GM19023 (cell line): ENCODE data around the gene PHYKPL.
"Not testable (repeated sequence)": the region's sequence is repeated elsewhere in the genome, so short reads cannot be mapped to it uniquely, and the experiment has no call there.

Experiments
- ATAC-seq: cut with Tn5 transposase; IDR thresholded peaks from one replicate; pipeline ENCODE4 v1.9.1; 2021; ENCODE audit warnings: mild to moderate bottlenecking, moderate library complexity; ENCODE audit not compliant: unreplicated experiment

The PHYKPL gene

GRCh38 chr5:178265746-178266145 is 33.1 kb upstream of the PHYKPL start:
- ATAC-seq = no peak

DNA sequence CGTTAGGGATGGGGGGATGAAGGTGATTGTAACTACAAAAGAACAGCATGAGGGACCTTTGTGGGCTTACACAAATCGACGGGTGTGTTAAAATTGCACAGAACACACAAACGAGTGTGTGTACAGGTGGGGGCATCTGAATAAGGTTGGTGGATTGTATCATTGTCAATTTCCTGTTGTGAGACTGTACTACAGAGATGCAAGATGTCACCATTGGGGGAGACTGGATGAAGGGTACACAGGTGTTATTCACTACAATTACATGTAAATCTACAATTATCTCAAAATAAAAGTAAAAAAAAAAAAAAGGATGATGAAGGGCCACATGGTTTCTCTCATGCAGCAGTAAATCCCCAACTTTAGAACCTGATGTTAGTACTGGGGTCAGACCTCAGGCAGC is 31.4 kb upstream of the PHYKPL start:
- ATAC-seq = no peak

- no peak for ATAC-seq
Measured at GRCh38 chr5:178261666-178262600, 29.3 kb upstream of the PHYKPL start.

- no peak for ATAC-seq
Measured at GRCh38 chr5:178259623-178260536, 27.3 kb upstream of the PHYKPL start.

GRCh38 chr5:178257650-178258049 is 25.0 kb upstream of the PHYKPL start:
- ATAC-seq = no peak

DNA sequence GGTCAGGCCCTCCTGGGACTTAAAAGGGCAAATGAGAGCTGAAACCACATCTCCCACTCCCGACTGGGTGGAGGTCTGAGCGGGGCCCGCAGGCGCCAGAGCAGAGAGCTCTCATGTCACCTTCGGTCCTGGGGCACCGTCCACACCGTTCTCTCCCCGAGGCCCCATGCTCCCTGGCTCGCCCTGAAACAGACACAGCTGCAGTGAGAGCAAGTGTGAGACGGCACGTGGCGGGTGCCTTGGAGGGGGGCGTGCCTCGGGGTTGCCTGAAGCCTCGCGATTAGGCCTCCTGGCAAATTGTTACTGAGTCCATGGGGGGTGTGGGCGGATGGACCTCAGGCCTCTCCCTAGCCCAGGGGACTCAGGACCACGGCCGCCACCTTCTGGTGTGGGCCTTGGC is 24.1 kb upstream of the PHYKPL start:
- no peak for ATAC-seq

DNA sequence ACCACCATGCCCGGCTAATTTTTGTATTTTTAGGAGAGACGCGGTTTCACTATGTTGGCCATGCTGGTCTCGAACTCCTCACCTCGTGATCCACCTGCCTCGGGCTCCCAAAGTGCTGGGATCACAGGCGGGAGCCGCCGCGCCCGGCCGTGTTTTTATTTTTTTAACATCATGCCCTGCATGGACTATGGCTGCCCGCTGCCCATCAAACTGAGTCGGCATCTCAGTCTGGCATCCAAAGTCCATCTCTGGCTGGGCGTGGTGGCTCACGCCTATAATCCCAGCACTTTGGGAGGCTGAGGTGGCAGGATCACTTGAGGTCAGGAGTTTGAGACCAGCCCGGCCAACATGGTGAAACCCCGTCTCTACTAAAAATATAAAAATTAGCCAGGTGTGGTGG is 21.0 kb upstream of the PHYKPL start:
- ATAC-seq = not testable (repeated sequence)

DNA sequence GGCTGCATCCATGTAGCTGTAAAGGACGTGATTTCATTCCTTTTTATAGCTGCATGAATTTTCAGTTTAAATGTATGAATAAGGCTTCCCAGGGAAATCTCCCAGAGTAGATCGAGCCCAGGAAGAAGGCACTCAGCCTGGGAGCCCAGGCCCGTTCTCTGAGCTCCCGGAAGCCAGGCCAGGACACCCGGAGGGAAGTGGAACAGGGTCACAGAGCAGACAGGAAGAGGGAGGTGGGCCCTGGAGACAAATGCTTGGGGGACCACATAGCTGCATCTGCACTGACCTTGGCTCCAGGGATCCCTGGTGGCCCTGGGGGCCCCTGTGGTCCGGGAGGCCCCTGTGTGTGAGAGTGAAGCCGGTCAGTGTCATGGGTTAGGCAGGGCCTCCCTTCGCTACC is 19.7 kb upstream of the PHYKPL start:
- no peak for ATAC-seq

GRCh38 chr5:178250263-178250662 is 17.7 kb upstream of the PHYKPL start:
- no peak for ATAC-seq

- no peak for ATAC-seq
Measured at GRCh38 chr5:178249191-178249989, 16.8 kb upstream of the PHYKPL start.

GRCh38 chr5:178248750-178249149 is 16.1 kb upstream of the PHYKPL start:
- ATAC-seq = no peak

DNA sequence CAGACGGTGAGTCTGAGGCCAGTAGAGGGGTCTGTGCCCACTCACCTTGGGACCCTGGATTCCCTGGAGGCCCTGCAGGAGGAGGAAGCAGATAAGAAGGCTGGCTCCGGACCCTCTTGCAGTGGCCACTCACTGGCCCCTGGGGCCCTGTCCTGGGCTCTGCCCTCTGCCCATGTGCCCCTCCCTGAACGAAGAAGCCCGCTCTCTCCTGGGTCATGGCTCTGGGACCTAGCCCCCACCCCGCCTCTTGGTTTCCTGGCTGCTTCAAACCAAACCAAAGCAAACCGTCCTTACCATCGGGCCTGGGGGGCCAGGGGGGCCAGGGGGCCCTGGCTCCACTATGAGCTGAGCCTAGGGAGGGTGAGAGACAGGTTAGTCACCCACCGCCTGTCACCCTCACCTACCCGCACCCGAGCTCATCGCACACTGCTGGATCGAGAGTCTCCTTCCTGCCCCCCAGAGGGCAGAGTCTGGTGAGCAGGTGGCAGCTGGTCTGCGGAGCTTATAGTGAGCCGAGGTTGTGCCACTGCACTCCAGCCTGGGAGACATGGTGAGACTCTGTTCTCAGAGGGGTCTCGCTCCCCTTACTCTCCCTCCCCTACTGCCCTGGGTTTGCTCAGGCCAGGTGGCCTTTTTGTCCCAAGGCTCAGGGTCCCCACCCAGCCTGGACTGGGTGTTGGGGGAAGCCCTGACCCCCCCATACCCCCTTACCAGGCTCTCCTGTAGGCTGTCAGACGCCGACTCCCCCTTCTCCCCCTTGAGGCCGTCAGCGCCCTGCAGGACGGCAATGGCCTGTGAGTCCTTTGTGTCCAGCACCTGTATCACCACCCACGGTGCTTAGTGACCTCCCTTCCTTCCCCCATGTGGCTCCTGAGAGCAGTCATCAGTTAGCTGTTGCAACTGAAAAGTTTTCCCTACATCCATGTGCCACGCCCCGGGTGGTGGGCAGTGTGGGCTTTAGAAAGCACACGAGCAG is 15.2 kb upstream of the PHYKPL start:
- no peak for ATAC-seq

DNA sequence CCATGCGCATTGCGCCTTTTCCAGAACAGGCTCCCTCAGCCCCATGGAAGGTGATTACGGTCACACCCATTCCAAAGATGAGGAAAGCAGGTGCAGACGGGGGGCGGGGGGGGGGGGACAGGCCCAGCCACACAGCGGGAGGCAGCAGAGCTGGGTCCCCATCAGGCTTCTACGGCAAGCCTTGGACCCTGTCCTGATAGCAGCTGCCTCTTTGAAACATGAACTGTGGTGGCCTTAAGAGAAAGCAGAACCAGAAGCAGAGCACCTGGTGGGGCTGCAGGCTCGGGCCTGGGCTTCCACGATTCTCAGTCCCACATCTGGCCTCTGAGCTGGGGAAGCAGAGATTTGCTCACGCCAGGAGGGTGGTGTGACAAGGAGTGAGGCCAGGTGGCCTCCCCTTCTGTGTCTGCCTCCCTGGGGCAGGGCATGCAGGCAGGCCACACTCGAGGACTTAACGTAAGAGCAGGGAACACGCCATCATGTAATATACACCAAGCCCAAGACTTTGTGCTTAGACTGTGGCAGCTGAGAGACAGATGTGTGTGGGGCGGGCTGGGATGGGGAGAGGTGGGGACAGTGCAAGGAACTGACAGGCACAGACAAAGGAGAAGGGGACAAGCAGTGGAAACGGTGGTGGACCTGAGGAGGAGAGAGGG is 14.2 kb upstream of the PHYKPL start:
- no peak for ATAC-seq

- ATAC-seq = no peak
Measured at GRCh38 chr5:178245389-178245788, 12.8 kb upstream of the PHYKPL start.

- ATAC-seq = no peak
Measured at GRCh38 chr5:178244576-178244975, 12.0 kb upstream of the PHYKPL start.

- no peak for ATAC-seq
Measured at GRCh38 chr5:178242416-178242815, 9.8 kb upstream of the PHYKPL start.

- ATAC-seq = no peak
Measured at GRCh38 chr5:178241688-178242231, 9.2 kb upstream of the PHYKPL start.

- no peak for ATAC-seq
Measured at GRCh38 chr5:178241231-178241663, 8.6 kb upstream of the PHYKPL start.

GRCh38 chr5:178240766-178241165 is 8.2 kb upstream of the PHYKPL start:
- no peak for ATAC-seq
